GM19468 (cell line): ENCODE data around the gene CLIC3.

Experiments used
- ATAC-seq: cut with Tn5 transposase; IDR thresholded peaks from one replicate; pipeline ENCODE4 v1.9.1; 2021; ENCODE audit warnings: mild to moderate bottlenecking, moderate library complexity, moderate number of reproducible peaks; ENCODE audit not compliant: unreplicated experiment; ENCODE audit errors: extremely low read depth

Gene CLIC3

GRCh38 chr9:137018761-137019559 lies 22.6 kb upstream of the CLIC3 start:
- ATAC-seq, result no peak

- no peak for ATAC-seq
These were observed 21.6 kb upstream of the CLIC3 start for GRCh38 chr9:137017791-137018497.

- ATAC-seq, result no peak
These were observed 20.7 kb upstream of the CLIC3 start for GRCh38 chr9:137017071-137017470.

GRCh38 chr9:137016436-137016835 lies 20.1 kb upstream of the CLIC3 start:
- no peak for ATAC-seq

- ATAC-seq, result no peak
These were observed 19.6 kb upstream of the CLIC3 start for GRCh38 chr9:137015976-137016375.

- no peak for ATAC-seq
These were observed 19.2 kb upstream of the CLIC3 start for GRCh38 chr9:137015540-137015930.

- ATAC-seq, result no peak
These were observed 18.6 kb upstream of the CLIC3 start for GRCh38 chr9:137014776-137015539.

- no peak for ATAC-seq
These were observed 17.8 kb upstream of the CLIC3 start for GRCh38 chr9:137014166-137014565.

GRCh38 chr9:137013571-137013940 lies 17.2 kb upstream of the CLIC3 start:
- no peak for ATAC-seq

GRCh38 chr9:137012694-137013570 lies 16.6 kb upstream of the CLIC3 start:
- ATAC-seq, result no peak

GRCh38 chr9:137011907-137012675 lies 15.7 kb upstream of the CLIC3 start:
- ATAC-seq, result no peak

- no peak for ATAC-seq
These were observed 14.8 kb upstream of the CLIC3 start for GRCh38 chr9:137011156-137011555.

- no peak for ATAC-seq
These were observed 13.8 kb upstream of the CLIC3 start for GRCh38 chr9:137009938-137010732.

- no peak for ATAC-seq
These were observed 12.8 kb upstream of the CLIC3 start for GRCh38 chr9:137009217-137009616.

GRCh38 chr9:137008312-137008711 lies 11.9 kb upstream of the CLIC3 start:
- no peak for ATAC-seq

GRCh38 chr9:137007816-137008270 lies 11.5 kb upstream of the CLIC3 start:
- ATAC-seq, result no peak

- ATAC-seq, result no peak
These were observed 10.9 kb upstream of the CLIC3 start for GRCh38 chr9:137007108-137007815.
